Measurements from ENCODE around the gene CCDC121. TPM values are rescaled to one million over a fixed set of nuclear protein-coding genes. Genes with fewer than 3 reads are reported as not detected.
"Not testable (repeated sequence)": the region's sequence is repeated elsewhere in the genome, so short reads cannot be mapped to it uniquely, and the experiment has no call there.

The CCDC121 gene
- total RNA-seq, 2 donors from 2014 or later: 3.3 to 4.3 TPM

- intact Hi-C loops (cut with DNase I): no loop called here
- no peak for DNase-seq (ENCODE audit: low spot score)
Observed at GRCh38 chr2:27638709-27639108, 9.9 kb upstream of the CCDC121 start.

GRCh38 chr2:27638037-27638637, 9.3 kb upstream of the CCDC121 start:
- intact Hi-C loops (cut with DNase I): no loop called here

GRCh38 chr2:27636766-27637165, 8.0 kb upstream of the CCDC121 start:
- no peak for DNase-seq (ENCODE audit: low spot score)
- intact Hi-C loops (cut with DNase I): no loop called here

More at GRCh38 chr2:27638037-27638637, 9.3 kb upstream of the CCDC121 start:
- no peak for DNase-seq (ENCODE audit: low spot score)

GRCh38 chr2:27634291-27634690, 5.5 kb upstream of the CCDC121 start:
- intact Hi-C loops (cut with DNase I): no loop called here
- DNase-seq (ENCODE audit: low spot score): no peak

GRCh38 chr2:27630257-27630656, 1.4 kb upstream of the CCDC121 start:
- DNase-seq (ENCODE audit: low spot score); intact Hi-C loops (cut with DNase I): not testable (repeated sequence)

GRCh38 chr2:27627963-27628766, 647 bp downstream of the CCDC121 start:
- no peak for DNase-seq (ENCODE audit: low spot score)
- intact Hi-C loops (cut with DNase I): no loop called here

GRCh38 chr2:27626921-27627320, 1.9 kb downstream of the CCDC121 start:
- DNase-seq (ENCODE audit: low spot score); intact Hi-C loops (cut with DNase I): not testable (repeated sequence)

- DNase-seq (ENCODE audit: low spot score); intact Hi-C loops (cut with DNase I): not testable (repeated sequence)
Observed at GRCh38 chr2:27626323-27626722, 2.5 kb downstream of the CCDC121 start.

GRCh38 chr2:27624943-27625342, 3.9 kb downstream of the CCDC121 start:
- no peak for DNase-seq (ENCODE audit: low spot score)
- intact Hi-C loops (cut with DNase I): no loop called here

GRCh38 chr2:27622921-27623384, 5.9 kb downstream of the CCDC121 start:
- DNase-seq (ENCODE audit: low spot score): no peak
- intact Hi-C loops (cut with DNase I): no loop called here

GRCh38 chr2:27621524-27621923, 7.3 kb downstream of the CCDC121 start:
- intact Hi-C loops (cut with DNase I): no loop called here
- DNase-seq (ENCODE audit: low spot score): no peak

- no peak for DNase-seq (ENCODE audit: low spot score)
- intact Hi-C loops (cut with DNase I): no loop called here
Observed at GRCh38 chr2:27615316-27615715, 13.5 kb downstream of the CCDC121 start.

GRCh38 chr2:27613985-27614384, 14.8 kb downstream of the CCDC121 start:
- DNase-seq (ENCODE audit: low spot score): no peak
- intact Hi-C loops (cut with DNase I): no loop called here

- DNase-seq (ENCODE audit: low spot score): no peak
- intact Hi-C loops (cut with DNase I): no loop called here
Observed at GRCh38 chr2:27606611-27607010, 22.2 kb downstream of the CCDC121 start.

GRCh38 chr2:27596627-27597026, 32.2 kb downstream of the CCDC121 start:
- no peak for DNase-seq (ENCODE audit: low spot score)
- intact Hi-C loops (cut with DNase I): no loop called here

- intact Hi-C loops (cut with DNase I); DNase-seq (ENCODE audit: low spot score): not testable (repeated sequence)
Observed at GRCh38 chr2:27595412-27595811, 33.4 kb downstream of the CCDC121 start.

- intact Hi-C loops (cut with DNase I): not testable (repeated sequence)
Observed at GRCh38 chr2:27594020-27594703, 34.6 kb downstream of the CCDC121 start.

GRCh38 chr2:27593240-27593639, 35.6 kb downstream of the CCDC121 start:
- intact Hi-C loops (cut with DNase I): no loop called here
- DNase-seq (ENCODE audit: low spot score): no peak

More at GRCh38 chr2:27594020-27594703, 34.6 kb downstream of the CCDC121 start:
- not testable (repeated sequence) for DNase-seq (ENCODE audit: low spot score)

GRCh38 chr2:27591745-27592144, 37.1 kb downstream of the CCDC121 start:
- intact Hi-C loops (cut with DNase I): no loop called here

GRCh38 chr2:27588308-27588707, 40.5 kb downstream of the CCDC121 start:
- no peak for DNase-seq (ENCODE audit: low spot score)
- intact Hi-C loops (cut with DNase I): loop anchor here in 1 of 2 donors (10.0 kb wide), 1 partner anchor 94 kb away; the partner anchor contains the start of genes FNDC4 and GCKR

More at GRCh38 chr2:27591745-27592144, 37.1 kb downstream of the CCDC121 start:
- no peak for DNase-seq (ENCODE audit: low spot score)

Data from posterior vena cava (tissue), 2 donors.